ENCODE measurements around the gene TAS2R4. TPM values are rescaled to one million over a fixed set of nuclear protein-coding genes. Genes with fewer than 3 reads are reported as not detected.
A peak's percentile ranks its signal among the peaks of the same experiment; 100 is the strongest.
"Not testable (repeated sequence)": the region's sequence is repeated elsewhere in the genome, so short reads cannot be mapped to it uniquely, and the experiment has no call there.

Gene TAS2R4
- total RNA-seq, 1 experiment from 2014 or later = 0.56 TPM

GRCh38 chr7:141763797-141764196, 12.7 kb upstream of the TAS2R4 start, which contains the start of gene TAS2R3:
Gene TAS2R3 (plus strand): TSS chr7:141764097. CDS start chr7:141764159, 62 bp downstream.
- ChIA-PET CTCF (no interaction called here), POLR2A (ENCODE audit: low non-redundant PET) (no interaction called here)
- DNase-seq (ENCODE audit: low spot score) = no peak
- Histone ChIP-seq H3K27me3 (replicated peaks; ENCODE audit: insufficient read depth, low read depth, low read length, poor library complexity) (no peaks in the 10 kb centered on the region), H3K9me3 (ENCODE audit: low read depth, low read length, poor library complexity, severe bottlenecking) (no peaks in the 10 kb centered on the region), H3K4me1 (ENCODE audit: insufficient read depth, low read length, poor library complexity, severe bottlenecking) (no peaks in the 10 kb centered on the region), H3K27ac (ENCODE audit: low read depth, low read length, poor library complexity, severe bottlenecking) (no peak within 1 kb of the TSS), H3K36me3 (ENCODE audit: insufficient read depth, low read length, poor library complexity, severe bottlenecking) (peaks cover 3% of the 10 kb centered on the region), H3K4me3 (ENCODE audit: low read depth, low read length, poor library complexity, severe bottlenecking) (no peak within 1 kb of the TSS)
- intact Hi-C loops (cut with micrococcal nuclease; ENCODE audit: unreplicated experiment) = no loop called here
- BruUV-seq (replicated peaks) = no TSS peak
- no peak for TF ChIP-seq EZH2 (IDR thresholded peaks at IDR 0.05; ENCODE audit: borderline replicate concordance, low read depth, low read length, poor library complexity, severe bottlenecking)
- TF ChIP-seq, protein P1, sequence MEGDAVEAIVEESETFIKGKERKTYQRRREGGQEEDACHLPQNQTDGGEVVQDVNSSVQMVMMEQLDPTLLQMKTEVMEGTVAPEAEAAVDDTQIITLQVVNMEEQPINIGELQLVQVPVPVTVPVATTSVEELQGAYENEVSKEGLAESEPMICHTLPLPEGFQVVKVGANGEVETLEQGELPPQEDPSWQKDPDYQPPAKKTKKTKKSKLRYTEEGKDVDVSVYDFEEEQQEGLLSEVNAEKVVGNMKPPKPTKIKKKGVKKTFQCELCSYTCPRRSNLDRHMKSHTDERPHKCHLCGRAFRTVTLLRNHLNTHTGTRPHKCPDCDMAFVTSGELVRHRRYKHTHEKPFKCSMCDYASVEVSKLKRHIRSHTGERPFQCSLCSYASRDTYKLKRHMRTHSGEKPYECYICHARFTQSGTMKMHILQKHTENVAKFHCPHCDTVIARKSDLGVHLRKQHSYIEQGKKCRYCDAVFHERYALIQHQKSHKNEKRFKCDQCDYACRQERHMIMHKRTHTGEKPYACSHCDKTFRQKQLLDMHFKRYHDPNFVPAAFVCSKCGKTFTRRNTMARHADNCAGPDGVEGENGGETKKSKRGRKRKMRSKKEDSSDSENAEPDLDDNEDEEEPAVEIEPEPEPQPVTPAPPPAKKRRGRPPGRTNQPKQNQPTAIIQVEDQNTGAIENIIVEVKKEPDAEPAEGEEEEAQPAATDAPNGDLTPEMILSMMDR (conservative IDR thresholded peaks at IDR 0.05; ENCODE audit: low read depth, low read length) = no peak

- intact Hi-C loops (cut with micrococcal nuclease; ENCODE audit: unreplicated experiment); POLR2A ChIA-PET (ENCODE audit: low non-redundant PET): not testable (repeated sequence)
Observed at GRCh38 chr7:141770083-141770583, 6.3 kb upstream of the TAS2R4 start.

GRCh38 chr7:141785706-141786552, 9.5 kb downstream of the TAS2R4 start:
- intact Hi-C loops (cut with micrococcal nuclease; ENCODE audit: unreplicated experiment) = loop anchor here (1.0 to 10.0 kb wide), 2 partner anchors 132 to 1159 kb away; no protein-coding TSS in a partner anchor
- no TSS peak for BruUV-seq (replicated peaks)
- Histone ChIP-seq H3K4me3 (ENCODE audit: low read depth, low read length, poor library complexity, severe bottlenecking) (no peak overlapping the region), H3K9me3 (ENCODE audit: low read depth, low read length, poor library complexity, severe bottlenecking) (no peaks in the 10 kb centered on the region), H3K27me3 (replicated peaks; ENCODE audit: insufficient read depth, low read depth, low read length, poor library complexity) (no peaks in the 10 kb centered on the region), H3K36me3 (ENCODE audit: insufficient read depth, low read length, poor library complexity, severe bottlenecking) (no peaks in the 10 kb centered on the region), H3K27ac (ENCODE audit: low read depth, low read length, poor library complexity, severe bottlenecking) (no peak overlapping the region), H3K4me1 (ENCODE audit: insufficient read depth, low read length, poor library complexity, severe bottlenecking) (no peaks in the 10 kb centered on the region)
- POLR2A ChIA-PET (ENCODE audit: low non-redundant PET) = interaction anchor here (0.7 kb wide), 1 partner anchor 1161 kb away, joined by 5 read pairs; no protein-coding TSS in a partner anchor
- CTCF ChIA-PET = interaction anchor here (0.6 to 0.8 kb wide), 2 partner anchors 131 to 475 kb away, joined by 4 to 5 read pairs; no protein-coding TSS in a partner anchor
- TF ChIP-seq EZH2 (IDR thresholded peaks at IDR 0.05; ENCODE audit: borderline replicate concordance, low read depth, low read length, poor library complexity, severe bottlenecking) = no peak
- TF ChIP-seq, protein P1 (conservative IDR thresholded peaks at IDR 0.05; ENCODE audit: low read depth, low read length) = peak; percentile 86
- peak; percentile 63 for DNase-seq (ENCODE audit: low spot score)

More at GRCh38 chr7:141770083-141770583, 6.3 kb upstream of the TAS2R4 start:
- H3K9me3 ChIP-seq (ENCODE audit: low read depth, low read length, poor library complexity, severe bottlenecking); H3K27ac ChIP-seq (ENCODE audit: low read depth, low read length, poor library complexity, severe bottlenecking); H3K4me1 ChIP-seq (ENCODE audit: insufficient read depth, low read length, poor library complexity, severe bottlenecking); H3K27me3 ChIP-seq (replicated peaks; ENCODE audit: insufficient read depth, low read depth, low read length, poor library complexity); BruUV-seq (replicated peaks); CTCF ChIA-PET; H3K36me3 ChIP-seq (ENCODE audit: insufficient read depth, low read length, poor library complexity, severe bottlenecking); DNase-seq (ENCODE audit: low spot score); H3K4me3 ChIP-seq (ENCODE audit: low read depth, low read length, poor library complexity, severe bottlenecking): not testable (repeated sequence)
